Stomach smooth muscle (tissue), 2 donors: Measurements from ENCODE around the gene OR2J3.
"Not testable (repeated sequence)": the region's sequence is repeated elsewhere in the genome, so short reads cannot be mapped to it uniquely, and the experiment has no call there.

Experiments used
- H3K27ac ChIP-seq: one replicate; pipeline ENCODE4 v1.7.0; 2013; ENCODE audit warnings: mild to moderate bottlenecking, low read length, inconsistent platforms
- H3K27me3 ChIP-seq, 2 donors: one replicate each; pipeline ENCODE4 v1.7.0; 2013; ENCODE audit warnings: low read length in 2 of 2; ENCODE audit not compliant: insufficient read depth in 2 of 2, control insufficient read depth in 1 of 2
- H3K36me3 ChIP-seq, 2 donors: one replicate each; pipeline ENCODE4 v1.7.0; 2013; ENCODE audit warnings: low read length in 2 of 2; ENCODE audit not compliant: control insufficient read depth in 2 of 2, insufficient read depth in 2 of 2
- H3K4me1 ChIP-seq: one replicate; pipeline ENCODE4 v1.7.0; 2013; ENCODE audit warnings: low read length; ENCODE audit not compliant: control insufficient read depth, insufficient read depth
- H3K4me3 ChIP-seq, 2 donors: one replicate each; pipeline ENCODE4 v1.7.0; 2013; ENCODE audit warnings: low read length in 2 of 2
- H3K9ac ChIP-seq, 2 donors: one replicate each; pipeline ENCODE4 v1.7.0; 2013; ENCODE audit warnings: low read length in 2 of 2, mild to moderate bottlenecking in 1 of 2
- H3K9me3 ChIP-seq, 2 donors: one replicate each; pipeline ENCODE4 v1.7.0; 2013; ENCODE audit warnings: low read length in 2 of 2; ENCODE audit not compliant: control insufficient read depth in 2 of 2
- donor health status: healthy.
- donor health status: Pancreatic carcinoma.

Gene OR2J3

DNA sequence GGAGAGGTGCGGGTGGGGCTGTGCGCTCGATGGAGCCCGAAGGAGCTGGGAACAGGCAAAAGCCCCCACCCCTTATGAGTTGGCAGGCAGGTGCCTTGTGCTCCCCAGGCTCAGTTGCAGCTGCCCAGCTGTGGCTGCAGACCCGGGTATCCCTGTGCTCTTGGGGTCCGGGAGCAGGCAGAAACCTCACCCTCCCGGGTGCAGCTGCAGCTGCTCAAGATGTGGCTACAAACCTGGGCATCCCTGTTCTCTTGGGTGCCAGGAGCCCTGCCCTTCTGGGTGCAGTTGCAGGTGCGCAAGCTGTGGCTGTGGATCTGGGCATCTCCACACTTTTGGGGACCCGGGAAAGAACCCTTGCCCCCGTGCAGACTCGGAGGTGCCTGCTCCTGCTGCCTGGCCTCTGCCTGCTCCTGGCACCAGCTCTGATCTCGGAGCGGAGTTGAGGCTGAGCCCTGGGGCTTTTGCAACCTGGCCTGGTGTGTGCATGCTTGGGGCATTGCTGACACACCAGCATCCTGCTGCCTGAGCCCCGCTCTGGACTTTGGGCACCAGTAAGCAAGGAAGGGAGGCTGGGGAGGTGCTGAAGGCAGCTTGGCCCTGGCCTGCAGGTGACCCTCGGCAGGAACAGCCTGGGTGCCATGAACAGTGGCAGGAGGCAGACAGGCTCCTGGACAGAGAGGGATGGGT is 21.6 kb downstream of the OR2J3 start:
- no peak overlapping the region for H3K27ac ChIP-seq
- no peak overlapping the region for H3K9ac ChIP-seq
- H3K4me3 ChIP-seq: no peak overlapping the region
- peaks cover 0 to 4% of the 10 kb centered on the region in 2 donors for H3K27me3 ChIP-seq
- no peaks in the 10 kb centered on the region for H3K36me3 ChIP-seq
- H3K9me3 ChIP-seq: no peaks in the 10 kb centered on the region
- no peaks in the 10 kb centered on the region for H3K4me1 ChIP-seq

DNA sequence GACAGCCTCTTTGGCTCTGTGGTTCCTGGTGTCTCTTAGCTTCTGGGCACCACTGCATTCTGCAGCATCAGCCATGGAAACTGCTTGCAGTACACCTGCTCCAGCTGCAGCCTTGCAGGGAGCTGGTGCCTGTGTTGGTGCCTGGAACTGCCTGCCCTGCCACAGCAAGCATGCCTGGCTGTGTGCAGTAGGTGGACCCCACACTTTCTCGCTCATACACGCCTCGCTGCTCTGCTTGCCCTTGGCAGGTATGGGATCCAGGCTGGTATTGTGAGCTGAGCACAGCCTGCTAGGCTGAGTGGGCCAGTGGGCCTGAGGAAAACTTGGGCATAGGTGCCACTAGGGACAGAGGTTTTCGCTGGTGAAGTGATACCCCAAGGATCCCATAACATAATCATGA is 22.8 kb downstream of the OR2J3 start:
- Histone ChIP-seq H3K9ac (no peak overlapping the region), H3K27me3 (peaks cover 0 to 4% of the 10 kb centered on the region in 2 donors), H3K27ac (no peak overlapping the region), H3K4me3 (no peak overlapping the region), H3K36me3 (no peaks in the 10 kb centered on the region), H3K9me3 (no peaks in the 10 kb centered on the region), H3K4me1 (no peaks in the 10 kb centered on the region)

GRCh38 chr6:29131691-29132090 is 23.8 kb downstream of the OR2J3 start:
- Histone ChIP-seq H3K4me3 (no peak overlapping the region), H3K9me3 (no peaks in the 10 kb centered on the region), H3K9ac (no peak overlapping the region), H3K27me3 (peaks cover 0 to 4% of the 10 kb centered on the region in 2 donors), H3K4me1 (no peaks in the 10 kb centered on the region), H3K36me3 (no peaks in the 10 kb centered on the region), H3K27ac (no peak overlapping the region)

DNA sequence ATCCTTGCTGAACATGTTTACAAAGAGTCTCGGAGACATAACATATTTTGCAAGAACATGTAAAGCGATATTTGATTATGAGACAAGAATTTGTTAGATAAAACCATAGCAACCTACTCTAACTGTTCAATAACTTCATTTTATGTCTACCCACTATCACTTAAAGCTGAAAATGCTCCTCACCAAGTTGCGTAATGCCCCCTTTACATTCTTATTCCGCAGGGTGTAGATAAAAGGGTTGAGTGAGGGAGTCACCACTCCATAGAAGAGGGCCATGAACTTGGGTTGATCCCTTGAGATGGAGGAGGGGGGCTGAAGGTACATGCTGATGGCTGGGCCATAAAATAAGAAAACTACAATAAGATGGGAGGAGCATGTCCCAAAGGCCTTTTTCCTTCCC is 29.9 kb downstream of the OR2J3 start:
- no peaks in the 10 kb centered on the region for H3K4me1 ChIP-seq
- H3K9ac ChIP-seq: no peak overlapping the region
- H3K27ac ChIP-seq: no peak overlapping the region
- no peak overlapping the region for H3K4me3 ChIP-seq
- H3K27me3 ChIP-seq: no peaks in the 10 kb centered on the region
- no peaks in the 10 kb centered on the region for H3K9me3 ChIP-seq
- no peaks in the 10 kb centered on the region for H3K36me3 ChIP-seq

DNA sequence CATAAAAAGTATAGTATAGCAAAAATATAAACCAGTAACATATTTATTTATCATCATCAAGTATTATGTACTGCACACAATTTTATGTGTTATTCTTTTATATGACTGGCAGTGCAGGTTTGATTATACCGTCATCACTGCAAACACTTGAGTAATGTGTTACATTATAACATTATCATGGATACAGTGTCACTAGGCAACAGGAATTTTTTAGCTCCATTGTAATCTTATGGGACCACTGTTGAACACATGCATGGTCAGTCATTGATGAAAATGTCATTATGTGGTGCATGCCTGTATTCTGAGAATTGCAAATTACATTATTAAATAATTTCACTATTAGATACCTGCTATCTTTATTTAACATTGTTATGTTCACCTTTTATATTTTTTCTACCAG is 33.7 kb downstream of the OR2J3 start:
- no peak overlapping the region for H3K27ac ChIP-seq
- no peaks in the 10 kb centered on the region for H3K36me3 ChIP-seq
- H3K4me1 ChIP-seq: no peaks in the 10 kb centered on the region
- no peak overlapping the region for H3K4me3 ChIP-seq
- H3K9me3 ChIP-seq: no peaks in the 10 kb centered on the region
- H3K9ac ChIP-seq: no peak overlapping the region
- H3K27me3 ChIP-seq: no peaks in the 10 kb centered on the region

DNA sequence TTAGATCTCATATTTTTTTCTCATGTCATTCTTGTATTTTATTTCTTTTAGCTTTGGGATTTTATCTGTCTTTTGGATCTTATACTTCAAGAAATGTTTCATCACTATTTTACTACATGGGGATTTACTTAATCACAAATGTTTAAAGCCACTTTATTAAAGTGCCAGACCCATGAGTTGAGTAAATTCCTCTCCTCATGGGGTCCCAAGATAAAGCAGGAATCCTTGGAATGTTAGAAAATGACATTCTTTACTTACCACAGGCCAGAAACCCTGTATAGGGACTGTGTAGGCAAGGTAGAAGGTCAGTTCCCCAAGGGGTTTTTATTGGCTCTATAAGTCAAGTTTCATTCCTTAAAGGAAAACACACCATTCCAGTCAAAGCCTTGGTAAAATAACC is 34.5 kb downstream of the OR2J3 start:
- Histone ChIP-seq H3K27ac (no peak overlapping the region), H3K9me3 (no peaks in the 10 kb centered on the region), H3K36me3 (no peaks in the 10 kb centered on the region), H3K9ac (no peak overlapping the region), H3K4me1 (no peaks in the 10 kb centered on the region), H3K4me3 (no peak overlapping the region), H3K27me3 (no peaks in the 10 kb centered on the region)

DNA sequence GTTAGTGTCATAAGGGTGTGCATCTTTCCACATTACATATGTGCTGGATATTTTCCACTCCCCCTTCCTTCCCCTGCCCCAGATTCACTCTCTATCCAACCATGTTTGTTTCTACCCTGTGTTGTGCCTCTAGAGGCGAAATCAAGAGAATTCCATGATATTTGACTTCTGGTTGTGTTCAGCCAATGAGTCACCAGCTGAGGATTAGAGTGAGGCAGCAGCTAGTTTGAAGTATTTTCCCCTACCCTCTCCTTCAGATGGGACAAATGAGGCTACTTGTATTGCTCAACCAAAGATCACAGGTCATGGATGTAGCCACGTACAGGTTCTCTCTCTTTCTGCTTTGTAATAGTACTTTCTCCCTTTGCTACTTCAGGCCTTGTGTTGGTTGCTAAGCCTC is 38.3 kb downstream of the OR2J3 start:
- H3K27ac ChIP-seq: no peak overlapping the region
- no peaks in the 10 kb centered on the region for H3K27me3 ChIP-seq
- no peak overlapping the region for H3K9ac ChIP-seq
- no peaks in the 10 kb centered on the region for H3K4me1 ChIP-seq
- H3K9me3 ChIP-seq: no peaks in the 10 kb centered on the region
- no peaks in the 10 kb centered on the region for H3K36me3 ChIP-seq
- H3K4me3 ChIP-seq: no peak overlapping the region

- Histone ChIP-seq H3K9ac (no peak overlapping the region), H3K4me1 (no peaks in the 10 kb centered on the region), H3K27me3 (no peaks in the 10 kb centered on the region), H3K36me3 (no peaks in the 10 kb centered on the region), H3K9me3 (no peaks in the 10 kb centered on the region), H3K27ac (no peak overlapping the region), H3K4me3 (no peak overlapping the region)
These were observed 39.2 kb downstream of the OR2J3 start for GRCh38 chr6:29147074-29147473.

GRCh38 chr6:29149444-29149843 is 41.6 kb downstream of the OR2J3 start:
- H3K9me3 ChIP-seq, H3K27ac ChIP-seq, H3K9ac ChIP-seq, H3K36me3 ChIP-seq, H3K4me1 ChIP-seq, H3K27me3 ChIP-seq, H3K4me3 ChIP-seq: not testable (repeated sequence)

DNA sequence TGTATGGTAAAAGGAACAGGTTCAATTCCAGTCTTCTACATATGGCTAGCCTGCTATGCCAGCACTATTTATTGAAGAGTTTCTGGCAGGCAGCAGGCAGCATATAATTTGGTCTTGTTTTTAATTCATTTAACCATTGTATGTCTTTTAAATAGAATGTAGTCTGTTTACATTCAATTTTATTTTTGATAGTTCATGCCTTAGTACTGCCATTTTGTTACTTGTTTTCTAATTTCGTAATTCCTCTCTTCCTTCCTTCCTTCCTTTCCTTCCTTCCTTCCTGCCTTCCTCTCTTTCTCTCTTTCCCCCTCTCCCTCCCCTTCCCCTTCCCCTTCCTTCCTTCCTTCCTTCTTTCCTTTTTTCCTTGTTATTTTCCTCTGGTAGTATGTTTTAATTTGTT is 45.2 kb downstream of the OR2J3 start:
- Histone ChIP-seq H3K9me3 (no peaks in the 10 kb centered on the region), H3K36me3 (no peaks in the 10 kb centered on the region), H3K4me3 (no peak overlapping the region), H3K27ac (no peak overlapping the region), H3K27me3 (no peaks in the 10 kb centered on the region), H3K4me1 (no peaks in the 10 kb centered on the region), H3K9ac (no peak overlapping the region)

DNA sequence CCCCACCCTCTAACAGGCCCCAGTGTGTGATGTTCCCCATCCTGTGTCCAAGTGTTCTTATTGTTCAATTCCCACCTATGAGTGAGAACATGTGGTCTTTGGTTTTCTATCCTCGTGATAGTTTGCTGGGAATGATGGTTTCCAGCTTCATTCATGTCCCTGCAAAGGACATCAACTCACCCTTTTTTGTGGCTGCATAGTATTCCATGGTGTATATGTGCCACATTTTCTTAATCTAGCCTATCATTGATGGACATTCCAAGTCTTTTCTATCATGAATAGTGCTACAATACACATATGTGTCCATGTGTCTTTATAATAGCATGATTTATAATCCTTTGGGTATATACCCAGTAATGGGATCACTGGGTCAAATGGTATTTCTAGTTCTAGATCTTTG is 47.3 kb downstream of the OR2J3 start:
- H3K36me3 ChIP-seq, H3K27ac ChIP-seq, H3K4me1 ChIP-seq, H3K4me3 ChIP-seq, H3K9me3 ChIP-seq, H3K9ac ChIP-seq, H3K27me3 ChIP-seq: not testable (repeated sequence)
